B cell (primary cell): ENCODE results near the gene ZNF609. TPM values are rescaled to one million over a fixed set of nuclear protein-coding genes. Genes with fewer than 3 reads are reported as not detected.

Source experiments
- ATAC-seq: fragments of 200-7000 bp; cut with Tn5 transposase; one replicate; pipeline ENCODE4 v1.10.0; 2021; ENCODE audit warnings: low read depth, mild to moderate bottlenecking, moderate number of reproducible peaks, moderate library complexity
- CTCF ChIA-PET: fragments of 350-600 bp; sonication (Branson Sonifier 250); formaldehyde crosslinking; loops from one replicate; lab custom pipeline; 2021; ENCODE audit warnings: antibody characterized with exemption, inconsistent platforms; lab: Charles Lee
- POLR2A ChIA-PET: fragments of 350-600 bp; sonication (Branson Sonifier 250); formaldehyde crosslinking; loops from one replicate; lab custom pipeline; 2021; ENCODE audit warnings: antibody characterized with exemption; lab: Charles Lee
- DNase-seq: peaks from one replicate; pipeline ENCODE4 v3.0.0; 2013
- H2AFZ ChIP-seq: 2 replicates; pipeline ENCODE4 v1.6.1; 2012; ENCODE audit warnings: mild to moderate bottlenecking, low read depth, low read length; ENCODE audit not compliant: insufficient read depth, poor library complexity, severe bottlenecking
- H3K27ac ChIP-seq, 2 donors: 1 replicate in 1 of 2; 2 replicates in 1 of 2; pipeline ENCODE4 v1.5.1; 2012 to 2013; ENCODE audit warnings: low read length in 2 of 2, mild to moderate bottlenecking in 2 of 2, moderate library complexity in 1 of 2
- H3K27me3 ChIP-seq, 4 experiments: fragments of 200-600 bp in 1 of 4; sonication (generic) in 1 of 4; replicated peaks in 1 of 4; 1 replicate in 2 of 4; 2 replicates in 2 of 4; pipeline versions ENCODE4 v1.6.1 to v1.7.0; 2013 to 2016; ENCODE audit warnings: low read length in 3 of 4, mild to moderate bottlenecking in 2 of 4, mixed read lengths in 1 of 4, moderate library complexity in 1 of 4; ENCODE audit not compliant: insufficient read depth in 4 of 4, control insufficient read depth in 3 of 4; ENCODE audit errors: control extremely low read depth in 1 of 4
- H3K36me3 ChIP-seq, 2 experiments: replicated peaks in 1 of 2; 1 replicate in 1 of 2; 2 replicates in 1 of 2; pipeline versions ENCODE4 v1.6.1 to v1.7.1; 2013; ENCODE audit warnings: low read length in 1 of 2; ENCODE audit not compliant: insufficient read depth in 2 of 2, control insufficient read depth in 1 of 2; ENCODE audit errors: control extremely low read depth in 1 of 2, extremely low read depth in 1 of 2
- H3K4me1 ChIP-seq, 2 donors: fragments of 200-600 bp in 1 of 2; sonication (generic) in 1 of 2; 1 replicate in 1 of 2; 2 replicates in 1 of 2; pipeline versions ENCODE4 v1.5.1 to v1.6.1; 2013 to 2017; ENCODE audit warnings: low read length in 2 of 2; ENCODE audit not compliant: control insufficient read depth in 2 of 2, insufficient read depth in 2 of 2
- H3K4me2 ChIP-seq: replicated peaks from 2 replicates; pipeline ENCODE3; 2012; ENCODE audit warnings: mild to moderate bottlenecking, low read depth, low read length; ENCODE audit not compliant: poor library complexity, severe bottlenecking
- H3K4me3 ChIP-seq, 5 experiments: fragments of 200-600 bp in 1 of 5; sonication (generic) in 1 of 5; 1 replicate in 3 of 5; 2 replicates in 2 of 5; pipeline versions ENCODE4 v1.5.1 to v1.7.0; 2011 to 2016; ENCODE audit warnings: low read length in 4 of 5, mild to moderate bottlenecking in 4 of 5, low read depth in 2 of 5, control low read depth in 1 of 5, moderate library complexity in 1 of 5; ENCODE audit not compliant: insufficient read depth in 1 of 5; ENCODE audit errors: control extremely low read depth in 1 of 5, extremely low read depth in 1 of 5
- H3K79me2 ChIP-seq: fragments of 200-600 bp; sonication (generic); one replicate; pipeline ENCODE4 v1.6.0; 2016; ENCODE audit warnings: low read length; ENCODE audit not compliant: control insufficient read depth, insufficient read depth
- H3K9ac ChIP-seq: fragments of 200-600 bp; sonication (generic); 2 replicates; pipeline ENCODE4 v1.6.1; 2017; ENCODE audit warnings: mild to moderate bottlenecking, low read length, moderate library complexity
- H3K9me3 ChIP-seq, 3 donors: one replicate each; pipeline versions ENCODE4 v1.6.1 to v1.7.1; 2013; ENCODE audit warnings: low read length in 2 of 3; ENCODE audit not compliant: control insufficient read depth in 2 of 3, insufficient read depth in 1 of 3; ENCODE audit errors: control extremely low read depth in 1 of 3
- H4K20me1 ChIP-seq: 2 replicates; pipeline ENCODE4 v1.6.0; 2012; ENCODE audit warnings: mild to moderate bottlenecking, low read length; ENCODE audit not compliant: insufficient read depth, control insufficient read depth, poor library complexity, severe bottlenecking
- H3K27ac Mint-ChIP-seq: one replicate; pipeline ENCODE4 v1.8.0; 2021; ENCODE audit warnings: mixed read lengths
- H3K27me3 Mint-ChIP-seq: one replicate; pipeline ENCODE4 v1.8.0; 2021; ENCODE audit warnings: mixed read lengths
- H3K4me1 Mint-ChIP-seq: one replicate; pipeline ENCODE4 v1.8.0; 2021; ENCODE audit warnings: mixed read lengths
- H3K4me3 Mint-ChIP-seq: one replicate; pipeline ENCODE4 v1.8.0; 2021; ENCODE audit warnings: mixed read lengths
- H3K9me3 Mint-ChIP-seq: one replicate; pipeline ENCODE4 v1.8.0; 2022; ENCODE audit warnings: mixed read lengths; ENCODE audit not compliant: insufficient read depth
- EZH2 ChIP-seq: IDR thresholded peaks from 2 replicates; pipeline ENCODE4 v1.6.1; 2012; ENCODE audit warnings: borderline replicate concordance, low read depth, mild to moderate bottlenecking, moderate library complexity, low read length; ENCODE audit not compliant: insufficient read depth, poor library complexity, severe bottlenecking
- WGBS: methylation state at CpG from one replicate; pipeline ENCODE4 v1.1.5; 2013; ENCODE audit warnings: missing lambda C conversion rate; ENCODE audit not compliant: insufficient coverage; 5-methylcytosine and 5-hydroxymethylcytosine counted together
- intact Hi-C: fragments of 100-400 bp; cut with micrococcal nuclease; formaldehyde crosslinking; loops from one replicate; pipeline ENCODE4 v1.10.0; 2022
- polyA plus RNA-seq: library from polyadenylated mRNA; depleted of rRNA; stranded (reverse); fragments of >200 nt; gene quantifications from 2 replicates; pipeline ENCODE4 v1.2.3, GENCODE V29; 2012
- total RNA-seq, 2 donors: library from RNA; stranded (reverse); fragments of 120-200 nt in 1 of 2; gene quantifications; 1 replicate in 1 of 2; 2 replicates in 1 of 2; pipeline versions ENCODE4 v1.2.3 to v1.2.4, GENCODE V29; 2013 to 2022
- TF ChIP-seq, protein P1 (sequence below): fragments of 200-600 bp; IDR thresholded peaks from one replicate; pipeline ENCODE4 v1.8.0; 2022; ENCODE audit warnings: antibody characterized with exemption, mild to moderate bottlenecking

ZNF609 gene
- total and polyA plus RNA-seq, 2 donors (not counting 1 experiment from before 2014, with no cell fraction given) = 5.8 to 32.9 TPM

DNA sequence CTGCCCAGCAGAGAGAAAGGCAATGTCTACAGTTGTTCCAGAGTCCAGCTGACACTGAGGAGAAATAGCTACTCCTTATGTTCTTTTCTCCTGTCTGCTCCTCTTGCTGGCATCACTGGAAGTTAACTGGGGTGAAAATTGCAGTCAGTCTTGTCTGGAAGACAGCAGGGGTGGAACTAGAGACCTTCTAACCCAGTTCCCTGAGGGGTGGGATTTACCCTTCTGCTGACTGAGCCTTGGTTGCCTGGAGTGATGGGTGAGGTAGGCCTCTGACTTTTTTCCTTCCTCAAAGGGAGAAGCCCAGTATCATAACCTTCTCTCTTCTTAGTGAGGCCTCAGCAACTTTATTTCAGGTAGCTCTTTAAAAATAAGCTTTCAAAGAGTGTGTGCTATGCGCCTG lies 16.2 kb downstream of the ZNF609 start:
- intact Hi-C loops = no loop called here
- H3K36me3 ChIP-seq = no peaks in the 10 kb centered on the region
- Mint-ChIP-seq H3K9me3 (no peaks in the 10 kb centered on the region), H3K27me3 (no peaks in the 10 kb centered on the region), H3K27ac (no peak overlapping the region), H3K4me1 (peaks cover 19% of the 10 kb centered on the region), H3K4me3 (no peak overlapping the region)
- no peaks in the 10 kb centered on the region for H4K20me1 ChIP-seq
- H3K4me1 ChIP-seq = peaks cover 0 to 4% of the 10 kb centered on the region in 2 donors
- WGBS = no CpG with 5 or more reads among the region's 1 CpG
- no peak overlapping the region for H3K4me3 ChIP-seq
- no peak overlapping the region for H3K27ac ChIP-seq
- POLR2A ChIA-PET = interaction anchor here (0.6 kb wide), 1 partner anchor 30 kb away, joined by 4 read pairs; no protein-coding TSS in a partner anchor
- DNase-seq (no peak), ATAC-seq (no peak)
- no peaks in the 10 kb centered on the region for H3K9me3 ChIP-seq
- H3K27me3 ChIP-seq = no peaks in the 10 kb centered on the region
- TF ChIP-seq EZH2 = no peak
- TF ChIP-seq, protein P1, sequence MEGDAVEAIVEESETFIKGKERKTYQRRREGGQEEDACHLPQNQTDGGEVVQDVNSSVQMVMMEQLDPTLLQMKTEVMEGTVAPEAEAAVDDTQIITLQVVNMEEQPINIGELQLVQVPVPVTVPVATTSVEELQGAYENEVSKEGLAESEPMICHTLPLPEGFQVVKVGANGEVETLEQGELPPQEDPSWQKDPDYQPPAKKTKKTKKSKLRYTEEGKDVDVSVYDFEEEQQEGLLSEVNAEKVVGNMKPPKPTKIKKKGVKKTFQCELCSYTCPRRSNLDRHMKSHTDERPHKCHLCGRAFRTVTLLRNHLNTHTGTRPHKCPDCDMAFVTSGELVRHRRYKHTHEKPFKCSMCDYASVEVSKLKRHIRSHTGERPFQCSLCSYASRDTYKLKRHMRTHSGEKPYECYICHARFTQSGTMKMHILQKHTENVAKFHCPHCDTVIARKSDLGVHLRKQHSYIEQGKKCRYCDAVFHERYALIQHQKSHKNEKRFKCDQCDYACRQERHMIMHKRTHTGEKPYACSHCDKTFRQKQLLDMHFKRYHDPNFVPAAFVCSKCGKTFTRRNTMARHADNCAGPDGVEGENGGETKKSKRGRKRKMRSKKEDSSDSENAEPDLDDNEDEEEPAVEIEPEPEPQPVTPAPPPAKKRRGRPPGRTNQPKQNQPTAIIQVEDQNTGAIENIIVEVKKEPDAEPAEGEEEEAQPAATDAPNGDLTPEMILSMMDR = no peak
- no peak overlapping the region for H2AFZ ChIP-seq
- H3K9ac ChIP-seq = no peak overlapping the region
- CTCF ChIA-PET = interaction anchor here (1.1 kb wide), 1 partner anchor 190 kb away, joined by 4 read pairs; no protein-coding TSS in a partner anchor
- no peak overlapping the region for H3K4me2 ChIP-seq
- peaks cover 51% of the 10 kb centered on the region for H3K79me2 ChIP-seq

DNA sequence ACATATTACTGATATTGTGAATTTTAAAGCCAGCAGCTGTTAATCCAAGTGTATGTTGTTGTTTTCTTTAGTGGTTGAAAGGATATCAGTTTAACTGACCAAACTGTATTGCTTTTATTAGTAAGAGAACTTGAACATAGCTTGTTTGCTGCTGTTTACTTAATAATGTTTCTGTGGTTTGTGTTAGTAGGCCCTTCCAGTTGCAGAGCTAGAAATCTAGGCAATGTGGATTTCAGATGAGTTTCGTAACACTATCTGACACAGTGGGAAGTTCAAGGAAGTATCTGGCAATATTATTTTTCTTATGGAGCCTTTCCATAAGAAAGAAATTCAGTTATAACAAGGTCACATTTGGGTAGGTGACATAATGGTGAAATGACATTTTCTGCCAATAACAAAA lies 18.5 kb downstream of the ZNF609 start:
- H3K4me3 Mint-ChIP-seq = no peak overlapping the region
- ATAC-seq (no peak), DNase-seq (no peak)
- Histone ChIP-seq H4K20me1 (no peaks in the 10 kb centered on the region), H3K79me2 (peaks cover 39% of the 10 kb centered on the region), H3K9me3 (no peaks in the 10 kb centered on the region), H3K27ac (no peak overlapping the region), H3K27me3 (no peaks in the 10 kb centered on the region), H3K9ac (no peak overlapping the region), H2AFZ (no peak overlapping the region), H3K4me3 (no peak overlapping the region), H3K4me1 (peaks cover 0 to 4% of the 10 kb centered on the region in 2 donors), H3K36me3 (peaks cover 1 to 3% of the 10 kb centered on the region in 2 experiments), H3K4me2 (no peak overlapping the region)
- TF ChIP-seq, protein P1 = no peak
- no peak for TF ChIP-seq EZH2
- H3K9me3 Mint-ChIP-seq = no peaks in the 10 kb centered on the region
- ChIA-PET POLR2A (interaction anchor here (0.7 kb wide), 1 partner anchor 760 kb away, joined by 6 read pairs; no protein-coding TSS in a partner anchor), CTCF (no interaction called here)
- H3K27me3 Mint-ChIP-seq = no peaks in the 10 kb centered on the region
- peaks cover 18% of the 10 kb centered on the region for H3K4me1 Mint-ChIP-seq
- H3K27ac Mint-ChIP-seq = no peak overlapping the region
- no CpG with 5 or more reads among the region's 1 CpG for WGBS
- intact Hi-C loops = no loop called here
